HepG2 (cell line): ENCODE results near the gene CBL. TPM values are rescaled to one million over a fixed set of nuclear protein-coding genes. Genes with fewer than 3 reads are reported as not detected.

ENCODE experiments used
- DR1 ChIP-seq: sonication (generic); formaldehyde crosslinking; IDR thresholded peaks from 2 replicates; pipeline ENCODE4 v1.8.0; 2021; ENCODE audit warnings: mild to moderate bottlenecking, missing genetic modification reagents, inconsistent platforms
- RNF219 ChIP-seq: sonication (generic); formaldehyde crosslinking; IDR thresholded peaks from 2 replicates; pipeline ENCODE4 v1.5.0; 2020; ENCODE audit warnings: mild to moderate bottlenecking, missing genetic modification reagents
- SRSF4 ChIP-seq: fragments of 200-400 bp; formaldehyde crosslinking; IDR thresholded peaks from one replicate; pipeline ENCODE4 v1.6.1; 2018; ENCODE audit warnings: mild to moderate bottlenecking, low read depth, low read length, moderate library complexity; ENCODE audit not compliant: poor library complexity, severe bottlenecking
- TEAD2 ChIP-seq: sonication (generic); formaldehyde crosslinking; IDR thresholded peaks from 2 replicates; pipeline ENCODE4 v1.9.0; 2021; ENCODE audit warnings: missing genetic modification reagents
- USF2 ChIP-seq, 2 experiments: sonication (generic) in 1 of 2; formaldehyde crosslinking in 1 of 2; IDR thresholded peaks; 2 replicates each; pipeline versions ENCODE4 v1.5.1 to v1.6.1; 2011 to 2020; ENCODE audit warnings: borderline replicate concordance in 1 of 2, low read depth in 1 of 2, low read length in 1 of 2, mild to moderate bottlenecking in 1 of 2, missing genetic modification reagents in 1 of 2, moderate library complexity in 1 of 2
- ZHX2 ChIP-seq, 2 experiments: sonication (generic) in 1 of 2; formaldehyde crosslinking in 1 of 2; IDR thresholded peaks; 2 replicates each; pipeline versions ENCODE4 v1.6.1 to v1.9.0; 2014 to 2022; ENCODE audit warnings: antibody characterized with exemption in 1 of 2, borderline replicate concordance in 1 of 2, inconsistent platforms in 1 of 2, low read depth in 1 of 2, missing genetic modification reagents in 1 of 2
- ZNF207 ChIP-seq: fragments of 450-650 bp; IDR thresholded peaks from 2 replicates; pipeline ENCODE4 v1.6.1; 2016; ENCODE audit warnings: antibody characterized with exemption, borderline replicate concordance
- ZNF232 ChIP-seq: sonication (generic); formaldehyde crosslinking; IDR thresholded peaks from 2 replicates; pipeline ENCODE4 v1.4.0; 2020; ENCODE audit warnings: missing genetic modification reagents, borderline replicate concordance
- ZNF280D ChIP-seq: sonication (generic); formaldehyde crosslinking; IDR thresholded peaks from 2 replicates; pipeline ENCODE4 v1.5.1; 2020; ENCODE audit warnings: mild to moderate bottlenecking, missing genetic modification reagents
- ZNF343 ChIP-seq: sonication (generic); formaldehyde crosslinking; IDR thresholded peaks from 2 replicates; pipeline ENCODE4 v1.4.0; 2020; ENCODE audit warnings: mild to moderate bottlenecking, missing genetic modification reagents
- ZNF468 ChIP-seq: sonication (generic); formaldehyde crosslinking; IDR thresholded peaks from 2 replicates; pipeline ENCODE4 v1.8.0; 2022; ENCODE audit warnings: mild to moderate bottlenecking, moderate library complexity, missing genetic modification reagents
- ZSCAN12 ChIP-seq: sonication (generic); formaldehyde crosslinking; IDR thresholded peaks from 2 replicates; pipeline ENCODE4 v1.9.0; 2021; ENCODE audit warnings: mild to moderate bottlenecking, missing genetic modification reagents
- polyA plus RNA-seq, 8 experiments: library from polyadenylated mRNA; depleted of rRNA in 3 of 8; stranded (reverse) in 7 of 8; unstranded in 1 of 8; fragments of >200 nt; fragmentation: Illumina TruSeq in 4 of 8; extraction: Trizol in 4 of 8; gene quantifications; 2 replicates each; pipeline versions ENCODE4 v1.2.1 to v1.2.3, GENCODE V29; 2011 to 2016; ENCODE audit warnings: low read depth in 4 of 8, missing spikeins in 1 of 8, mixed read lengths in 1 of 8; ENCODE audit not compliant: insufficient read depth in 1 of 8
- total RNA-seq, 5 experiments: library from RNA; depleted of rRNA; stranded (reverse); fragments of >200 nt; fragmentation: Illumina TruSeq; extraction: Trizol; gene quantifications; 2 replicates each; pipeline ENCODE4 v1.2.3, GENCODE V29; 2016; ENCODE audit warnings: low read depth in 1 of 5

CBL gene
- total and polyA plus RNA-seq, 2 of the 13 experiments (the other 11 are each of a cell fraction or from before 2014, with no cell fraction given), result 6.6 to 7.4 TPM

GRCh38 chr11:119168471-119169281 is 37.5 kb upstream of the CBL start, which contains the start of gene NLRX1 (continued):
- TF ChIP-seq ZNF232 (CRISPR knock-in tag) (peak; percentile 39; the same call in 1 of the 2 replicates), ZNF280D (CRISPR knock-in tag) (0 out of 2 replicates have a peak, but pooled peaks have one; percentile 82), TEAD2 (CRISPR knock-in tag) (no peak), ZNF343 (CRISPR knock-in tag) (no peak), RNF219 (CRISPR knock-in tag) (no peak), SRSF4 (no peak), DR1 (CRISPR knock-in tag) (no peak), ZHX2 (IDR thresholded peaks at IDR 0.05; ENCODE audit: low read depth) (no peak), ZHX2 (CRISPR knock-in tag; IDR thresholded peaks at IDR 0.05; ENCODE audit: borderline replicate concordance) (0 out of 2 replicates have a peak, but pooled peaks have one; percentile 59), USF2 (IDR thresholded peaks at IDR 0.05; ENCODE audit: low read depth, low read length) (no peak), USF2 (CRISPR knock-in tag; IDR thresholded peaks at IDR 0.05; ENCODE audit: borderline replicate concordance) (no peak), ZNF207 (no peak), ZNF468 (no peak), ZSCAN12 (CRISPR knock-in tag) (no peak)
